Measurements from ENCODE around the gene SIK3.

SIK3 gene

DNA sequence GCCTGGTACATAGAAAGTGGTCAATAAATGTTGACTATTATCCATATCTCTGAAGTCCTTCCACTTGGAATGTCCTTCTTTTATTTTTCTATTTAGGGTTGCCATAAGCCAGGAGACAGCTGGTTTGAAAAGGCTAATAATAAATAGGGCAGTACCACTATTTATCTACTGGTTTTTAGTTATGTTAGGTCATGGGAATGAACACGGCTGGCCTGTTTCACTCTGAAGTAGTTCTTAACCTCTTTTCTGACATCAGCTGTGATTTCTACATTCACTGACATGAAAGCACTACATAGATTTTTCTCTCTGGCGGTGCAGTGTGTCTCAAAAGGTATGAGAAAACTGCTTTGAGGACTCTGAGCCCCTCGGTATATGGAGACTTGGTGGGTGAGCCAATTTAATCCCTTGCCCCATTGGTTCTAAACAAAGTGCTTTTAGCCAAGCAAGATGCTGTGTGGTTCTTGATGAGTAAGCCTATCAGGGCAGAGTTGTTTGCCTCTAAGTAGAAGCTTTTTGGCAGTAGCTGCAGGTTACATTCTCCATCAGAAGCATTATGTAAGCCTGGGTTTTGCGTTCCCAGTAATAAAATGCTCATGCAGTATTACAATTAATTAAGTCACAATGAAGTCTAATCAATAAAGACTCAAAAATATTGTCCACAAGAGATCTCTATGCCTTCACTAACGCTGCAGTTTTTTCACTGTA lies 212.1 kb downstream of the SIK3 start:
- no peak for DNase-seq (ENCODE audit: low read depth)
- H3K4me3 ChIP-seq (ENCODE audit: low read depth, low read length), result no peak overlapping the region
- no peak for TF ChIP-seq CTCF (IDR thresholded peaks at IDR 0.05; ENCODE audit: low read depth, low read length, missing control alignments)

DNA sequence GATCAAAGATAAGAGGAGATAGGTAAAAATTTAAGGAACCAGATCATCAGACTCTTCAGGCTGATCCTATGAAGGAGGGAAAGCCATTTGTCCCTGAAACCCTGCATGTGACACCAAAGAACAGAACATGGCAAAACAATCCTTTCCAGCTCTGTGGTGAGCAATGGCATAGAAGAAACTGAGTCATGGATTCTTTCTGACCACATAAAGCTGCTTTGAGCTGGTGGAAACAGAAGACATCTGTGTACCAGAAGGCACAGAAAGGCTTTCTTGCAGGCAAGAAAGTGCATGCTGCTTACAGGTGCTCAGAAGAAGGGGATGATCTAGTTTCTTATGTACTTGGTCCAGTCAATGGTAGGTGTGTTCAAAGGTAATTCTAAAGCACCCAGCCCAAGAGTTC lies 215.8 kb downstream of the SIK3 start:
- H3K4me3 ChIP-seq (ENCODE audit: low read depth, low read length), result no peak overlapping the region
- no peak for DNase-seq (ENCODE audit: low read depth)
- no peak for TF ChIP-seq CTCF (IDR thresholded peaks at IDR 0.05; ENCODE audit: low read depth, low read length, missing control alignments)

DNA sequence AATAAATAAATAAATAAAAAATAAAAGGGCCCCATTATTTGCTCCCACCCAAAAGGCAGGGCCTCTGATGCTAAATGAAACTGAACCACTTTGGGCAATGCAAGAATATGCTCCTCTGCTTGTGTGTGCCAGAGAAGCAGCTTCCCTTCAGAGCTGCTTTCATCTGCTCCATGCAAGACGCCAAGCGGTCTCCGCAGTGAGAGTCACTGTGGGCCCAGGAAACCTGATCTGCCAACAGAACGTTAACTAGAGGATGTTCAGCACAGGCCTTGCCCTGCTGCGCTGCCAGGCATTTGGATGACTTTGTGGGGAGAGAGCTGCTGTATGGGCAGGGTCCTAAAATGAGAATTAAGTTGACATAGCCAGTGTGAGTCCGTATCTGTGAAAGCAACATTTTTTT lies 217.1 kb downstream of the SIK3 start:
- DNase-seq (ENCODE audit: low read depth), result no peak
- no peak for TF ChIP-seq CTCF (IDR thresholded peaks at IDR 0.05; ENCODE audit: low read depth, low read length, missing control alignments)
- H3K4me3 ChIP-seq (ENCODE audit: low read depth, low read length), result no peak overlapping the region

DNA sequence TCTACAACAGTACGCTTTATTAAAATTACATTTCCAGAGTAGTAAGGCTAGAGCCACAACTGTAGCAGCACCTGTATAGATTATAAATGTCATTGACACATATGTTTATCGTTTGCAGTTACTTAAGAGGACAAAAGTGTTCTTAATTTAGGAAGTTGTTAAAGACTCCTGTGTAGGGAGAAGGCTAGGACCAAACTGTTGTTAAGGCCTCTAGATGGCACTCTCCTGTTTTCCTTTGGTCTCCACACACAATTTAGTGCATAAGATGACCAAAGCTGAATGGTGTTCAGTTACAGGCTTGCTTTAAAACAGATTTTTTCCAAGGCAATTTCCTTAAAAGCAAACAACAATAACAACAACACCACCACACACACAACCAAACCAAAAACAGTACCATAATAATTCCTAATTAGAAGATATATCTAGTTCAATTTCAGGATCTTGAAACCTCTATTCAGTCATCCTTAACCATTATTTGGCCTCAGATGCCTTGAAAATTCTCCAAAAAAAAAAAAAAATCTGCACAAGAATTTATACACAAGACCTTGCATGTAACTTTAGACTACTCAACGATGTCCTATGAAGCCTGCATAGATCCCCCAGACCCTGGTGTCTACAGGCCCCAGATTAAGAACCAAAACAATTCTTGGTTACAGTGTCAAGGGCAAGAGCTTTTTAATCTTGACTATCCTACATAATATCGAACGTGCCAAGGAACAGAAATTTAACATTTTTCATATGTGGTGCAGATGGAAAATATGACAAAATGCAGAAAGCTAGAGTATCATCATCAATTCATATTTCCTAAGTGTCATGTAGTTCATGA lies 218.2 kb downstream of the SIK3 start:
- no peak overlapping the region for H3K4me3 ChIP-seq (ENCODE audit: low read depth, low read length)
- peak; percentile 71 for TF ChIP-seq CTCF (IDR thresholded peaks at IDR 0.05; ENCODE audit: low read depth, low read length, missing control alignments)
- DNase-seq (ENCODE audit: low read depth), result peak; percentile 37

GRCh38 chr11:116876656-116877055 lies 221.6 kb downstream of the SIK3 start:
- no peak for DNase-seq (ENCODE audit: low read depth)
- TF ChIP-seq CTCF (IDR thresholded peaks at IDR 0.05; ENCODE audit: low read depth, low read length, missing control alignments), result no peak

DNA sequence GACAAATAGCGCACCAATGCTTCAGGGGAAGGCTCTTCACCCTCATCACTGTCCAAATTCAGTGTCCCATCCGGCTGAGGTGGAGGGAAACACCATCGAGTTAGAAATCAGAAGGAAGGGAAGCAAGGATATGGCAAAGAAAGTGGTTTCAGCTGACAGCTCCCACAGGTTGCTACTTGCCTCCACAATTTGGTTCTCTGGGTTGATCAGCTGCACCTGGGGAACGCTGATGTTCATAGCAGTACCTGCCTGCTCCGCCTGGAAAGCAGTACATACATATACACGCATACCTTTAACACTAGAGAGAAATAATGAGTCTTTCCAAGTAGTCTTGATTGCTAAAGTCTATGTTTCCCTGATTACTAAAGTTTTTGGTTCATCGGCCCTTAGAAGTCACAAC lies 223.0 kb downstream of the SIK3 start:
- TF ChIP-seq CTCF (IDR thresholded peaks at IDR 0.05; ENCODE audit: low read depth, low read length, missing control alignments), result no peak
- no peak for DNase-seq (ENCODE audit: low read depth)
- H3K4me3 ChIP-seq (ENCODE audit: low read depth, low read length), result no peak overlapping the region

More at GRCh38 chr11:116876656-116877055, 221.6 kb downstream of the SIK3 start:
- H3K4me3 ChIP-seq (ENCODE audit: low read depth, low read length), result no peak overlapping the region
